ENCODE results near the gene KCNE3. TPM values are rescaled to one million over a fixed set of nuclear protein-coding genes. Genes with fewer than 3 reads are reported as not detected.

The KCNE3 gene
- total and polyA plus RNA-seq, 10 of the 15 experiments (the other 5 are each of a cell fraction or from before 2014, with no cell fraction given) = not detected

- TF ChIP-seq EGR1 (IDR thresholded peaks at IDR 0.05; ENCODE audit: borderline replicate concordance in 1 of 2, low read depth in 2 of 2, low read length in 2 of 2) (0 out of 3 replicates have a peak, but pooled peaks of 1 of the 2 experiments have one; percentile 10), EED (IDR thresholded peaks at IDR 0.05; ENCODE audit: low read depth) (peak; percentile 66), BCL11A (IDR thresholded peaks at IDR 0.05; ENCODE audit: low read depth, low read length) (0 out of 2 replicates have a peak, but pooled peaks have one; percentile 7), ZNF687 (IDR thresholded peaks at IDR 0.05) (no peak)
These were observed 17.9 kb downstream of the KCNE3 start (continued) for GRCh38 chr11:74449369-74449931.

DNA sequence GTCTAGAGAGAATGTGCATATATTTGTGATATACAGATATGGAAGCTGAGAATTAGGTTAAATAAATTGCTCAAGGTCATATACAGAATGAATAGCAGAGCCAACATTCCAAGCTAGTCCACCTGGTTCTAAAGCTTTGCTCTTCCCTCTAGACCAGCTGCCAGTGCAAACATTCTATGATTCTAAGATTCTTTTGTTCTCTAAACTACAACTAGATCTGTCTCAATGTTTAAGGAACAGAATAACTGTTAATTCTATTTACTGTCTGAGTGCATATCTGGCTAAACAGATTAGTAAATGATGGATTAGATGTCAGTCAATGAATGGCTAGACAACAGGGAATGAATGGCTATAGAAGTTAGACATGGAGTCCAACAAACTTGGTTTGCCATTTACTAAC is 19.6 kb downstream of the KCNE3 start:
- in situ Hi-C loops (cut with MboI) (no loop called here), intact Hi-C loops (cut with micrococcal nuclease; ENCODE audit: unreplicated experiment) (loop anchor here (5.0 kb wide), 1 partner anchor 485 kb away; no protein-coding TSS in a partner anchor)
- H3K9me3 ChIP-seq (replicated peaks; ENCODE audit: control insufficient read depth, insufficient read depth, low read length) = no peaks in the 10 kb centered on the region
- H3K79me2 ChIP-seq (ENCODE audit: control insufficient read depth, insufficient read depth, low read length) = no peaks in the 10 kb centered on the region
- H3K27ac ChIP-seq (ENCODE audit: control insufficient read depth, insufficient read depth) = no peak overlapping the region
- H3K4me1 ChIP-seq (ENCODE audit: control insufficient read depth, insufficient read depth, low read length) = peaks cover 3% of the 10 kb centered on the region
- TF ChIP-seq RAD51 (IDR thresholded peaks at IDR 0.05) = no peak
- TF ChIP-seq BMI1 (IDR thresholded peaks at IDR 0.05; ENCODE audit: borderline replicate concordance) = no peak
- TF ChIP-seq ZNF687 (IDR thresholded peaks at IDR 0.05) = no peak
- TF ChIP-seq NFYA (IDR thresholded peaks at IDR 0.05; ENCODE audit: borderline replicate concordance, low read depth, low read length) = no peak
- TF ChIP-seq EGR1 (IDR thresholded peaks at IDR 0.05; ENCODE audit: borderline replicate concordance in 1 of 2, low read depth in 2 of 2, low read length in 2 of 2) = no peak
- DNase-seq (ENCODE audit: low read depth, low spot score) = no peak
- ATAC-seq = no peak
- H3K4me2 ChIP-seq (ENCODE audit: control insufficient read depth, insufficient read depth) = no peak overlapping the region
- H4K20me1 ChIP-seq (ENCODE audit: control insufficient read depth, insufficient read depth) = no peaks in the 10 kb centered on the region
- FAIRE-seq = no peak
- no peaks in the 10 kb centered on the region for H3K36me3 ChIP-seq (ENCODE audit: control insufficient read depth in 2 of 2, insufficient read depth in 2 of 2, low read length in 1 of 2)
- ChIA-PET SMC1A (ENCODE audit: uncharacterized antibody, unreplicated experiment) (interaction anchor here (0.6 to 2.7 kb wide), 6 partner anchors 9 to 484 kb away, joined by 3 to 13 read pairs (median 4); no protein-coding TSS in a partner anchor), RAD21 (ENCODE audit: unreplicated experiment) (interaction anchor here (3.4 to 4.0 kb wide), 2 partner anchors 56 to 192 kb away, joined by 27 to 77 read pairs; no protein-coding TSS in a partner anchor), CTCF (interaction anchor here (0.5 to 12.1 kb wide), 10 partner anchors 10 to 422 kb away, joined by 3 to 262 read pairs (median 12); partner anchors contain the start of gene PGM2L1), POLR2A (no interaction called here)
- BruUV-seq (replicated peaks) = no TSS peak
- H3K4me3 ChIP-seq = no peak overlapping the region
- peaks cover 0 to 1% of the 10 kb centered on the region in 2 experiments; a peak in 1 of 4 replicates for H3K27me3 ChIP-seq (replicated peaks in 1 of 2; ENCODE audit: control insufficient read depth in 2 of 2, insufficient read depth in 2 of 2, low read length in 1 of 2)
- H2AFZ ChIP-seq (ENCODE audit: control insufficient read depth, low read depth, low read length) = no peak overlapping the region
- H3K9ac ChIP-seq (ENCODE audit: control insufficient read depth, insufficient read depth, low read length) = no peak overlapping the region
